Subcutaneous adipose tissue (tissue), 4 donors: ENCODE data around the gene SYAP1. TPM values are rescaled to one million over a fixed set of nuclear protein-coding genes. Genes with fewer than 3 reads are reported as not detected.

ENCODE experiments used
- total RNA-seq, 4 donors: library from RNA; depleted of rRNA; stranded (reverse); fragments of >200 nt; gene quantifications; one replicate each; pipeline ENCODE4 v1.1.0, GENCODE V29; 2016
- TF ChIP-seq, protein P1 (sequence below): fragments of 450-650 bp; IDR thresholded peaks from one replicate; pipeline ENCODE4 v1.5.1; 2016; ENCODE audit warnings: low read depth, mild to moderate bottlenecking, control low read depth, antibody characterized with exemption, moderate library complexity

Gene SYAP1, protein sequence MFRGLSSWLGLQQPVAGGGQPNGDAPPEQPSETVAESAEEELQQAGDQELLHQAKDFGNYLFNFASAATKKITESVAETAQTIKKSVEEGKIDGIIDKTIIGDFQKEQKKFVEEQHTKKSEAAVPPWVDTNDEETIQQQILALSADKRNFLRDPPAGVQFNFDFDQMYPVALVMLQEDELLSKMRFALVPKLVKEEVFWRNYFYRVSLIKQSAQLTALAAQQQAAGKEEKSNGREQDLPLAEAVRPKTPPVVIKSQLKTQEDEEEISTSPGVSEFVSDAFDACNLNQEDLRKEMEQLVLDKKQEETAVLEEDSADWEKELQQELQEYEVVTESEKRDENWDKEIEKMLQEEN
- 10 to 100 TPM; 18.9 to 38.6 (median 21.6) TPM for total RNA-seq

DNA sequence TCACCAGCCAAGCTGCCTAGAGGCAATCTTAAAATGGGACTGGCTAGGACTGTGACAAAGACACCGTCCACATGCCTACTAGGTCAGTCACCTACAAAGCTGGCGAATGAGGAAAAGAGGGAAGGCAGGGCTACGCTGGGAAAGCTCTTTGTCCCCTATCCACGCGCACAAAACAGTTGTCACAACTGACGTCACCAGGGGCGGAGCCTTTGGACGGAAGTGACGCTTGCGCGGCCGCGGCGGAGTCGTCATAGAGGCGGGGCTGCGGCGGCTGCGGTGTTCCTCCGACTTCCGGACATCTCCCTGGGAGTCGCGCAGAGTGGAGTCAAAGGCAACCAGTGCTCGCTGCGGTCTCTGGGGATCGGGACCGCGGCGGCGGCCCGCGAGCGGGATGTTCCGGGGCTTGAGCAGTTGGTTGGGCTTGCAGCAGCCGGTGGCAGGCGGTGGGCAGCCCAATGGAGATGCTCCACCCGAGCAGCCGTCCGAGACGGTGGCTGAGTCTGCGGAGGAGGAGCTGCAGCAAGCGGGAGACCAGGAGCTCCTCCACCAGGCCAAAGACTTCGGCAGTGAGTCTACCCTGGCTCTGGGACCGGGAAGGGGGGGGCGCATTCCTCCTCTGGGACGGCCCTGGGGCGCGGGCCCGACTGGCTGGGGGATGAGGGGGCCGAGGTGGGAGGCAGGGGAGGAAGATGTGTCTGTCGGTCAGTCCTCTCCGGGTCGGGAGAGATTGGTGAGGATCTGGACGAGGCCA, at the start of gene SYAP1:
Gene SYAP1, plus strand, starts transcription at position 279 of the 751 bp plus-strand sequence. Its CDS starts 113 bp downstream, at position 392.
- TF ChIP-seq, protein P1, sequence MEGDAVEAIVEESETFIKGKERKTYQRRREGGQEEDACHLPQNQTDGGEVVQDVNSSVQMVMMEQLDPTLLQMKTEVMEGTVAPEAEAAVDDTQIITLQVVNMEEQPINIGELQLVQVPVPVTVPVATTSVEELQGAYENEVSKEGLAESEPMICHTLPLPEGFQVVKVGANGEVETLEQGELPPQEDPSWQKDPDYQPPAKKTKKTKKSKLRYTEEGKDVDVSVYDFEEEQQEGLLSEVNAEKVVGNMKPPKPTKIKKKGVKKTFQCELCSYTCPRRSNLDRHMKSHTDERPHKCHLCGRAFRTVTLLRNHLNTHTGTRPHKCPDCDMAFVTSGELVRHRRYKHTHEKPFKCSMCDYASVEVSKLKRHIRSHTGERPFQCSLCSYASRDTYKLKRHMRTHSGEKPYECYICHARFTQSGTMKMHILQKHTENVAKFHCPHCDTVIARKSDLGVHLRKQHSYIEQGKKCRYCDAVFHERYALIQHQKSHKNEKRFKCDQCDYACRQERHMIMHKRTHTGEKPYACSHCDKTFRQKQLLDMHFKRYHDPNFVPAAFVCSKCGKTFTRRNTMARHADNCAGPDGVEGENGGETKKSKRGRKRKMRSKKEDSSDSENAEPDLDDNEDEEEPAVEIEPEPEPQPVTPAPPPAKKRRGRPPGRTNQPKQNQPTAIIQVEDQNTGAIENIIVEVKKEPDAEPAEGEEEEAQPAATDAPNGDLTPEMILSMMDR: no peak

DNA sequence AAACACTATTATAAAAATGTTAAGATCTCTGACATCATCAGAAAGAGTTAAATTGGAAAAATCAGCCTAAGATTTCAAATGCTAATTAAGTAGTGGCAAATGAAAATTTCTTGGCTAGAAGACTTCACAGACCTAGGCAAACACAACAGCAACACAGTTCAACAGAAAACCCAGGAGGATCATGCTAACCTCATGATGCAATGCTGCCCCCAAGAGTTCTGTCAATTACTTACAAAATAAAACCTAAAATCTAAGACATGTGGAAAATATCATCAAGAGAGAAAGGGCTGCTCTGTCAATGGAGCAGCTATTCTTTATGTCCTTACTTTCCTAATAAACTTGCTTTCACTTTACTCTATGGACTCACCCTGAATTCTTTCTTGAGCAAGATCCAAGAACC, 48.4 kb upstream of the SYAP1 start:
- TF ChIP-seq, protein P1: no peak

DNA sequence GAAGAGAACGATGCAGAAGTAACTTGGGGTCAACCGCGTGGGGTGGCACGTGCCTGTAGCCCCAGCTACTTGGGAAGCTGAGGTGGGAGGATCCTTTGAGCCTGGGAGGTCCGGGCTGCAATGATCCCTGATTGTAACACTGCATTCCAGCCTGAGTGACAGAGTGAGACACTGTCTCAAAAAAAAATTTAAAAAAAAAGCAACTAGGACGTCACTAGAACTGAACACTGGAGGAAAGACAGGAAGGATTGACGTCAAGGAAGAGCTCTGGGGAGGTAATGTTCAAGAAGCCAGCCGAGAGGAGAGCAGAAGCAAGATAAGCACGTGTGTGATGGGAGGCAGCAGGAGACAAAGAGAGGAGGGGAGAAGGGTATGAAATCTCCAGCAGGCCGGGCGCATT, 40.7 kb upstream of the SYAP1 start:
- TF ChIP-seq, protein P1: no peak

DNA sequence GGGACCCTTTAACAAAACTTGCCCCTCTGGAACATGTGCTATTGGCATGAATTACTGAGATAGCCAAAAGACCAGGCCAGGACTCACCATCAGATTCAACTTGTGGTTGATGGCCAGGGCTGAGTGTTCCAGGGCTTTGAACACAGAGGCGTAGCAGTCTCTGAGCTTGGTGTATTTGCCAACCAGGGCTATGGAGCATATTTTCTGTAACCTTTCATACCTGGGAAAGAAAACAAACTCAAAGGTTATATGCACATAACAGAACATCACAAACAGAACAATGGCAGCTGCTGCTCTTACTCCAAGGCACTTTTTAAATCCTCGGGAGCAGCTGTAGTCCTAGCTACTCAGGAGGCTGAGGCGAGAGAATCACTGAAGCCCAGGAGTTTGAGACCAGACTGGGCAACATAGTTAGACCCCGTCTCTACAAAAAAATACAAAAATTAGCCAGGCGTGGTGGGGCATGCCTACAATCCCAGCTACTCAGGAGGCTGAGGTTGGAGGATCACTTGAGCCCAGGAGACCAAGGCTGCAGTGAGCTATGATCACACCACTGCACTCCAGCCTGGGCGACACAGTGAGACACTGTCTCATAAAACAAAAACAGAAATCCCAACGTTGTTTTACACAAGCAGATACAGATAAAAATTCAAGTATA, 36.3 kb upstream of the SYAP1 start:
- TF ChIP-seq, protein P1: no peak

DNA sequence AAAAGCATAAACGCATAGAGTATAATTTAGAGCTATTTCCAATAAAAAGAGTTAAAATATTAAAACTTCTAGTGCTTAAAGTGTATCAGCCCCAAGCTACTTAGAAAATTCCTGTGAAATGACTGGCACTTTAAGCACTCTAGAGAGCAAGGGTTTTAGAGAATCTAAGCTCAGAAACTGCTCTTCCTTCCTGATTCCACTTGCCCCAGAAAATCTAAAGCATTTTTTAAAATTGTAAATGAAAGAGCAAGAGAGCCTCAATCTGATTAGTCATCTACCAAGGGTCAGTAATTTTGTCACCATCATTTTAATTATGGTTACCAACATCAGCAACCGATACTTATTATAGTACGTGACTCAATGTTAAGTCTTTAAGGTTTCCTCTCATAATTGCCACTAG, 31.9 kb upstream of the SYAP1 start:
- TF ChIP-seq, protein P1: no peak

DNA sequence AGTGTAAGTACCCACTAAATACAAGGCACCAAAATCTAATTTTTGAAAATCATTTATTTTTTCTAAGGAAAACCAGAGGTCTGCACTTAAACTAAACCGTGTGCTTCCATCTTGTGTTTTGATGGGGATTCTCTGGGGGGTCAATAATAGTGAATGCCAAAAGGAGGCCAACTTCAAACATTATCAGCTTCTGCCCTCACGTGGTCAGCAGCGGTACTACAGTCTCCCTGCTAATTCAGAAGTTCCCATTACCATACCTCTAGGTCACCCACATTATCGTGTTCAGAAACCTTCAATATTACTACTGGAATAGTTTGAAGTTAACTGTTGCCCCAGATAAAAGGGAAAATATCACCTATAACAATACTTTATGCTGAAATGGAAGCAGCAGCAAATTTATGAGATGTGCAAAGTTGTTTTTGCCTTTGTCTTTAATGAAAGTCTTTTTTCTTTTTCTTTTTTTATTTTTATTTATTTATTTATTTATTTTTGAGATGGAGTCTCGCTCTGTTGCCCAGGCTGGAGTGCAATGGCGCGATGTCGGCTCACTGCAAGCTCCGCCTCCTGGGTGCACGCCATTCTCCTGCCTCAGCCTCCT, 24.2 kb upstream of the SYAP1 start:
- TF ChIP-seq, protein P1: no peak
